CD14-positive monocyte (primary cell): Measurements from ENCODE around the gene SEC63. TPM values are rescaled to one million over a fixed set of nuclear protein-coding genes. Genes with fewer than 3 reads are reported as not detected.

Source experiments
- DNase-seq, 3 donors: peaks; one replicate each; pipeline ENCODE4 v3.0.0-alpha.2; 2011 to 2022
- H2AFZ ChIP-seq: 2 replicates; pipeline ENCODE4 v1.6.0; 2012; ENCODE audit warnings: mild to moderate bottlenecking, low read depth, low read length, inconsistent platforms; ENCODE audit not compliant: insufficient read depth, poor library complexity, severe bottlenecking
- H3K27ac ChIP-seq, 2 donors: 1 replicate in 1 of 2; 2 replicates in 1 of 2; pipeline ENCODE4 v1.5.1; 2012 to 2013; ENCODE audit warnings: low read length in 2 of 2, control low read depth in 1 of 2, inconsistent platforms in 1 of 2, low read depth in 1 of 2, mild to moderate bottlenecking in 1 of 2
- H3K27me3 ChIP-seq, 2 donors: one replicate each; pipeline versions ENCODE4 v1.6.0 to v1.6.1; 2011 to 2013; ENCODE audit warnings: low read length in 2 of 2; ENCODE audit not compliant: control insufficient read depth in 2 of 2, insufficient read depth in 2 of 2
- H3K36me3 ChIP-seq, 2 donors: replicated peaks in 1 of 2; 1 replicate in 1 of 2; 2 replicates in 1 of 2; pipeline versions ENCODE4 v1.5.1 to v1.6.1; 2012 to 2013; ENCODE audit warnings: low read length in 2 of 2, control low read depth in 1 of 2, inconsistent platforms in 1 of 2, mild to moderate bottlenecking in 1 of 2; ENCODE audit not compliant: insufficient read depth in 2 of 2, control insufficient read depth in 1 of 2
- H3K4me1 ChIP-seq, 2 donors: 1 replicate in 1 of 2; 2 replicates in 1 of 2; pipeline versions ENCODE4 v1.5.1 to v1.6.1; 2012 to 2013; ENCODE audit warnings: low read length in 2 of 2, control low read depth in 1 of 2, inconsistent platforms in 1 of 2, mild to moderate bottlenecking in 1 of 2, moderate library complexity in 1 of 2; ENCODE audit not compliant: insufficient read depth in 2 of 2, control insufficient read depth in 1 of 2
- H3K4me2 ChIP-seq: replicated peaks from 2 replicates; pipeline ENCODE3; 2012; ENCODE audit warnings: low read length, moderate library complexity, mild to moderate bottlenecking; ENCODE audit not compliant: poor library complexity, severe bottlenecking; ENCODE audit errors: extremely low read depth
- H3K4me3 ChIP-seq, 3 experiments: fragments of 200-600 bp in 1 of 3; sonication (generic) in 1 of 3; replicated peaks in 1 of 3; 1 replicate in 2 of 3; 2 replicates in 1 of 3; pipeline ENCODE4 v1.5.1; 2011 to 2013; ENCODE audit warnings: low read length in 3 of 3, mild to moderate bottlenecking in 3 of 3, control low read depth in 2 of 3, low read depth in 2 of 3, inconsistent platforms in 1 of 3, moderate library complexity in 1 of 3
- H3K79me2 ChIP-seq: 2 replicates; pipeline ENCODE4 v1.6.0; 2012; ENCODE audit warnings: mild to moderate bottlenecking, control low read depth, inconsistent platforms, low read length, moderate library complexity; ENCODE audit not compliant: insufficient read depth
- H3K9ac ChIP-seq: 2 replicates; pipeline ENCODE4 v1.6.0; 2017; ENCODE audit warnings: low read length, mild to moderate bottlenecking; ENCODE audit not compliant: insufficient read depth, poor library complexity, severe bottlenecking
- H3K9me3 ChIP-seq, 2 donors: replicated peaks in 1 of 2; 1 replicate in 1 of 2; 2 replicates in 1 of 2; pipeline versions ENCODE4 v1.5.1 to v1.6.1; 2012 to 2013; ENCODE audit warnings: low read length in 2 of 2, control low read depth in 1 of 2; ENCODE audit not compliant: control insufficient read depth in 1 of 2, insufficient read depth in 1 of 2
- H4K20me1 ChIP-seq: 2 replicates; pipeline ENCODE4 v1.6.0; 2012; ENCODE audit warnings: mild to moderate bottlenecking, low read length, control low read depth, moderate library complexity; ENCODE audit not compliant: insufficient read depth
- H3K27ac Mint-ChIP-seq, 7 donors: one replicate each; pipeline ENCODE4 v1.8.0; 2020; ENCODE audit warnings: mild to moderate bottlenecking in 7 of 7, mixed read lengths in 7 of 7, moderate library complexity in 6 of 7, inconsistent platforms in 2 of 7
- H3K27me3 Mint-ChIP-seq, 3 donors: one replicate each; pipeline ENCODE4 v1.8.0; 2021 to 2022; ENCODE audit warnings: low read depth in 3 of 3, mild to moderate bottlenecking in 3 of 3, mixed read lengths in 3 of 3, moderate library complexity in 3 of 3, inconsistent platforms in 1 of 3
- H3K36me3 Mint-ChIP-seq, 2 donors: one replicate each; pipeline ENCODE4 v1.8.0; 2020; ENCODE audit warnings: mixed read lengths in 2 of 2, inconsistent platforms in 1 of 2, mild to moderate bottlenecking in 1 of 2
- H3K4me1 Mint-ChIP-seq: one replicate; pipeline ENCODE4 v1.8.0; 2020; ENCODE audit warnings: mild to moderate bottlenecking, mixed read lengths
- H3K4me3 Mint-ChIP-seq, 2 donors: one replicate each; pipeline ENCODE4 v1.8.0; 2020; ENCODE audit warnings: mild to moderate bottlenecking in 2 of 2, mixed read lengths in 2 of 2, moderate library complexity in 1 of 2
- H3K9me3 Mint-ChIP-seq, 7 donors: one replicate each; pipeline ENCODE4 v1.8.0; 2020 to 2022; ENCODE audit warnings: mixed read lengths in 7 of 7, mild to moderate bottlenecking in 6 of 7, moderate library complexity in 6 of 7, inconsistent platforms in 2 of 7
- CTCF ChIP-seq: fragments of 200-600 bp; IDR thresholded peaks from one replicate; pipeline ENCODE4 v1.8.0; 2022; ENCODE audit warnings: antibody characterized with exemption, mild to moderate bottlenecking
- WGBS: methylation state at CpG from one replicate; pipeline ENCODE4 v1.1.5; 2013; ENCODE audit warnings: missing lambda C conversion rate; ENCODE audit not compliant: insufficient coverage; 5-methylcytosine and 5-hydroxymethylcytosine counted together
- intact Hi-C, 2 donors: fragments of 100-400 bp; cut with micrococcal nuclease; formaldehyde crosslinking; loops; one replicate each; pipeline versions ENCODE4 v1.15.0 to v1.15.1; 2023
- polyA plus RNA-seq, 3 donors: library from polyadenylated mRNA; depleted of rRNA in 1 of 3; unstranded in 2 of 3; stranded (reverse) in 1 of 3; fragments of 300-500 nt in 2 of 3; fragments of >200 nt in 1 of 3; fragmentation: Illumina TruSeq in 2 of 3; gene quantifications; 1 replicate in 2 of 3; 2 replicates in 1 of 3; pipeline ENCODE4 v1.2.3, GENCODE V29; 2012 to 2021

Gene SEC63
- polyA plus RNA-seq, 3 donors, result 12.0 to 33.7 (median 12.7) TPM

GRCh38 chr6:107981695-107982094 lies 23.7 kb upstream of the SEC63 start:
- peaks cover 0 to 5% (median 5%) of the 10 kb centered on the region in 3 donors for H3K27me3 Mint-ChIP-seq
- no peak for DNase-seq
- H3K27me3 ChIP-seq, result no peaks in the 10 kb centered on the region
- H3K9me3 Mint-ChIP-seq, result peaks cover 0 to 2% (median 0%) of the 10 kb centered on the region in 7 donors
- no peak overlapping the region for H3K4me2 ChIP-seq
- H3K4me1 ChIP-seq, result no peaks in the 10 kb centered on the region
- H3K27ac ChIP-seq, result no peak overlapping the region
- H3K36me3 ChIP-seq, result no peaks in the 10 kb centered on the region
- no peaks in the 10 kb centered on the region for H3K4me1 Mint-ChIP-seq
- H2AFZ ChIP-seq, result no peak overlapping the region
- no peak overlapping the region for H3K9ac ChIP-seq
- no peaks in the 10 kb centered on the region for H4K20me1 ChIP-seq
- intact Hi-C loops, result no loop called here
- H3K9me3 ChIP-seq, result no peaks in the 10 kb centered on the region
- WGBS, result no CpG with 5 or more reads among the region's 6 CpGs
- no peaks in the 10 kb centered on the region for H3K79me2 ChIP-seq
- H3K36me3 Mint-ChIP-seq, result no peaks in the 10 kb centered on the region
- no peak overlapping the region for H3K4me3 ChIP-seq
- no peak overlapping the region for H3K4me3 Mint-ChIP-seq
- H3K27ac Mint-ChIP-seq, result no peak overlapping the region
- TF ChIP-seq CTCF, result no peak

- intact Hi-C loops, result no loop called here
- Histone ChIP-seq H3K4me2 (no peak overlapping the region), H3K27me3 (peaks cover 0 to 3% of the 10 kb centered on the region in 2 donors), H3K4me3 (no peak overlapping the region), H3K36me3 (no peaks in the 10 kb centered on the region), H3K9me3 (no peaks in the 10 kb centered on the region), H3K9ac (no peak overlapping the region), H3K4me1 (no peaks in the 10 kb centered on the region), H4K20me1 (no peaks in the 10 kb centered on the region), H3K79me2 (no peaks in the 10 kb centered on the region), H2AFZ (no peak overlapping the region), H3K27ac (no peak overlapping the region)
- H3K27ac Mint-ChIP-seq, result no peak overlapping the region
- WGBS, result no CpG with 5 or more reads among the region's 1 CpG
- H3K4me1 Mint-ChIP-seq, result no peaks in the 10 kb centered on the region
- no peak for TF ChIP-seq CTCF
- no peaks in the 10 kb centered on the region for H3K36me3 Mint-ChIP-seq
- no peaks in the 10 kb centered on the region for H3K9me3 Mint-ChIP-seq
- peaks cover 3 to 11% (median 3%) of the 10 kb centered on the region in 3 donors for H3K27me3 Mint-ChIP-seq
- no peak overlapping the region for H3K4me3 Mint-ChIP-seq
- no peak for DNase-seq
Observed at GRCh38 chr6:107977283-107977682, 19.3 kb upstream of the SEC63 start.
